Esophagus muscularis mucosa (tissue), 3 donors: ENCODE data around the gene AVP.

Experiments used
- CTCF ChIP-seq, 3 experiments: fragments of 200-600 bp in 2 of 3; fragments of 450-650 bp in 1 of 3; sonication (generic) in 2 of 3; IDR thresholded peaks; one replicate each; pipeline ENCODE4 v1.5.1; 2017 to 2019; ENCODE audit warnings: antibody characterized with exemption in 3 of 3, mild to moderate bottlenecking in 2 of 3, moderate library complexity in 1 of 3
- POLR2A ChIP-seq: fragments of 450-650 bp; IDR thresholded peaks from one replicate; pipeline ENCODE4 v1.6.1; 2017; ENCODE audit warnings: antibody characterized with exemption, moderate library complexity, mild to moderate bottlenecking, low read depth
- POLR2AphosphoS5 ChIP-seq, 2 donors: sonication (generic); formaldehyde crosslinking; IDR thresholded peaks; one replicate each; pipeline ENCODE4 v1.6.1; 2017; ENCODE audit warnings: antibody characterized with exemption in 2 of 2

GRCh38 chr20:3116341-3116740 lies 31.8 kb upstream of the AVP start:
- TF ChIP-seq CTCF (IDR thresholded peaks at IDR 0.05) (no peak), POLR2A (no peak), POLR2AphosphoS5 (IDR thresholded peaks at IDR 0.05) (no peak)
